Measurements from ENCODE around the gene ITPRID1.
"Not testable (repeated sequence)": the region's sequence is repeated elsewhere in the genome, so short reads cannot be mapped to it uniquely, and the experiment has no call there.

- not testable (repeated sequence) for TF ChIP-seq POLR2A, CTCF, POLR2AphosphoS5, EP300 (IDR thresholded peaks at IDR 0.05)
These were observed 26.8 kb downstream of the ITPRID1 start for GRCh38 chr7:31540651-31541185.

Data from gastroesophageal sphincter (tissue), 3 donors.